ENCODE data around the gene MAD1L1. TPM values are rescaled to one million over a fixed set of nuclear protein-coding genes. Genes with fewer than 3 reads are reported as not detected.

The MAD1L1 gene
- total RNA-seq, 1 experiment from 2014 or later = 78.6 TPM

DNA sequence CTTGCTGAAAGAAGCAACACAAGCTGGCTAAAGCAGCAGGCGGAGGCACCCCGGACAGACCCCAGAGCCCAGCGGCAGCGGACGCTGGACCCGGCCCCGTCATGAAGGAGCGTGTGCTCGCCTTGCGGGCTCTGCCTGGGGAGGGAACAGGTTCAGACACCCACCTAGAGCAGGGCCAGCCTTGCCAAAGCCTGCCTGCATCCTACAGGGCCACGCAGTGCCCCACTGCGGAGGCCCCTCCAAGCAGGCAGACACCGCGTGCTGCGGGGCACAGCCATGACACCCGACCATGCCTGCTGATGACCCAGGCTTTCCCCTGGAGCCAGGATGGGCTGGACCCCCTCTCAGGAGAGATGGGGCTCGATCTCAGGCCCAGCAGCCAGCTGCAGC lies 91.7 kb downstream of the MAD1L1 start:
- DNase-seq (ENCODE audit: low read depth) = no peak

DNA sequence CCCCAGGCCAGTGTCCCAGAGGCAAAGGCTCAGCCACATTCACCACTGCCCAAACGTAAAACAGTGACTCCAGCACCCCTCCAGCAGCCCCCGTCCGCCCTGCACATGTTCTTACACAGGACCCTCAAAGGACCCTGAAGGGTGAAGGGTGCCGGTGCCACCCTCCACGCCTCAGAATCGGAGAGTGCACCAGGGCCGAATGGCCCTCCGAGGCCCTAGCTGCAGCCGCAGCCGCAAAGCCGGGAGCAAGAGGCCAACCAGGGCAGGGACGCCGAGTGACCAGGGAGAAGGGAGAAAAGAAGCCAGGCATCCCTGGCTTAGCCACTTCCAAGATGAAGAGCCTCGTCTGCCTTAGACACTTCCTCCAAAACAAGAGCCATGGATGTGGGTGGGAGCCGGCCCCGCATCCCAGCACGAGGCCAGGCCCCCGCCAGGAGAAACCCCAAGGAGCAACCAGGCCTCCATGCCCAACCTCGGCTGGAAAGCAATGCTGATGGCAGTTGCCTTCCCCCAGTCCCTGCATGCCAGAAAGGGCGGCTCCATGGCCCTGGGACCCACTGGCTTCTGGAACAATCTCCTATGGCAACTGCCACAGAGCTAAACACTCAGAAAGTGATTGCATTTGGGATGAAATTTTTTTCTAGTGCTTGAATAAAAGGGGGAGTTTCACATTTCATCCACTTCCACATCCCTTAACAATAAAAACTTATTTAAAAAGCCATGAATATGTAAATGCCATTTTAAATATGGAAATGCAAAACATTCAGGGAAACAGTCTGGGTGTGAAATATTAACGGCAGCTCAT lies 92.3 kb downstream of the MAD1L1 start:
- no peak for DNase-seq (ENCODE audit: low read depth)

DNA sequence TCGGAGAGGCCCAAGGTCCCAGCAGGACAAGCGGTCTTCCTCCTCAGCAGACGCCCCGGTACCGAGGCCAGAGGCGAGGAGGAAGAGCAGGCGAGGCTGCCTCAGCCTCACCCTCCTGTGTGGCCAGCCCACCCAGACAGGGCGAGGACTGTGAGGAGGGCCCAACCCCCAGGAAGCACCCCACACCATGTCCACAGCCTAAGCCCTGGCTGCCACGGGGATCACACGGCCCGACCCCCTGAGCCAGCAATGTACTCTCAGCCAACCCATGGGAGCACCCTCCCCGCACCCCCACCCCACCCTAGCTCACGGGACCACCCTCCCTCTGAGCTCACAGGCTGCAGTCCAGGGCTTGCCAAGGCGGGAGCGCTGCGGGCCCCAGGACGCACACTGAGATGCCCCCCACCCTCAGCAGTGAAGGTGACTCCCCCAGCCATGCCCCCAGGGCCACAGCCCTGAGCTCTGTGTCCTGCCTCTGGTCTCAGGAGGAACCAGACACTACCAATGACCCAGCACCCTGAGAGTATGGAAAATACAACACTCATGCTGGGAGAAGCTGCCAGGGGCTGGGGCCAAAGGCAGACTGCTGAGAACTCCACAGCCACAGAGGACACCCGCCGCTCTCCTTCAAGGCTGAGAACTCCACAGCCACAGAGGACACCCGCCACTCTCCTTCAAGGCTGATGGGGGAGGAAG lies 93.6 kb downstream of the MAD1L1 start:
- no peak for DNase-seq (ENCODE audit: low read depth)

DNA sequence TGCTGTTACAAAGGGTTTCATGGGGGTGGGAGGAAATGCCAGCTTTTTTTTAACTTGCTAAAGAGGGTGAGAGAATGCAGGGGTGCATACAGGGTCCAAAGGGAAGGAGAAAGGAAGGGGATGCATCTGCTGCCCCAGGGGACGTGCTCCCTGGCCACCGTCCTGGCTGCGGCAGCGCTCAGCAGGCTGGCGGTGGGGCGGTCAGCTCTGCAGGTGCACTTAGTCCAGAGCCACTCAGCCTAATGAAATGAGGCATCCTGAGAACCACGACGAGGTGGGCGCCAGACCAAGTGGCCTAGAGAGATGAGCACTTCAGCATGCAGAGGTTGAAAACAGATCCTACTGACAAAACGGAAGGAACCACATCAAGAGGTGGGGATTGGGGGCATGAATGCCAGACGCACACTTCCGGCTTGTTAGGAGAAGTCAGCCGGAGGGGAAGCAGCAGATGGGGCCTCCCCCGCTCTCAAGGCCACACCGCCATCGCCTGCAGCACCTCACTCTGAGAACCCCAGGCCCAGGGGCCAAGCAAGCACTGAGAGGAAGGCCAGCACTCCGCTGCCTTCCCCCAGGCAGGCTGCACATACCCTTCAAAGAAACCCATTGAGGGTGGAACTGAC lies 94.5 kb downstream of the MAD1L1 start:
- DNase-seq (ENCODE audit: low read depth) = no peak

DNA sequence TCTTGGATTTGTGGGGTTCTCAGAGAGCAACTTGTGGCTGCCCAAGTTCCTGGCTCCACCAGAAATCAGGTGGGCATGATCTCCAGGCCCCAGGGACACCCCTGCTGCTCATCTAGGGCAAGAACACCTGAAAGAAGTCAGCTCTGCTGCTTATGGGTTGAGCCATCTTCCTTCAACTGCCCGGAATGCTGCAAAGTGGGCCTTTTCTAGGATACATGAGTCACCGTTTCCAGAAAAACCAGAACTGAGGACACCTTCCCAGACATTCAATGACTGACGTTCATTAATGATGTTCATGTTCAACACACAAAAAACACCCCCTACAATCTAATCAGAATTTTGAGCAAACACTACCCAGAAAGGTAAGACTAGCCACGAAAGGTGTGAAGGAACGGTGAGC lies 98.0 kb downstream of the MAD1L1 start:
- no peak for DNase-seq (ENCODE audit: low read depth)

DNA sequence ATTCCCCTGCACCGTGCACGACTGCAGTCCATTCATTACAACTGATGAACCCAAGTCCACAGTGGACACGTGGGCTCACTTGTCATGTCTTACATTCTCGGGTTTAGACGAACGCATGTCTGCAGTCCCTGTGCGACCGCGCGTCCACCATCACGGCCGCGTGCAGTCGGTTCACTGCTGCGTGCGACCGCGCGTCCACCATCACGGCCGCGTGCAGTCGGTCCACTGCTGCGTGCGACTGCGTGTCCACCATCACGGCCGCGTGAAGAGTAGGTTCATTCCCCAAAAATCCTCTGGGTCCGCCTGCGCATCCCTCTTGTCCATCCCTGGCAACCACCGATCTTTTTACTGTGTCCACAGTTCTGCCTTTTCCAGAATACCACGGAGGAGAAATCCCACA lies 100.5 kb downstream of the MAD1L1 start:
- no peak for DNase-seq (ENCODE audit: low read depth)

DNA sequence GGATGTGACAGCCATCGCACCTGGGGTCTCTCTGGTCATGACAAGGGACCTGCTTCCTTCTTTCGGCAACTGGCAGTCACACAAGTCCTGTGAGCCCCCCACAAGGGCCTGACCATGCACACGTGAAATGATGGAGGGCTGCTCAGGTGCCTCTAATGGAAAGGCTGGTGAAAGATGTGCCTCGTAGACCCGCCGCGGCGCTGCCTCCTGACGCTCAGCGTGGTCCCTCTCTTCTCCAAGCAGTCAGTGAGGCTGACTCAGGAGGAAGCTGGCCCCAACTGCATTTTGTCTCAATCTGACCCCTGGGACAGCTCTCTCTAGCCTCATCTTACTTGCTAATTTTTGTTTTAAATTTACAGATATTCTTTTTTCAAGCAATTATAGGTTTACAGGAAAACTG lies 100.9 kb downstream of the MAD1L1 start:
- no peak for DNase-seq (ENCODE audit: low read depth)

DNA sequence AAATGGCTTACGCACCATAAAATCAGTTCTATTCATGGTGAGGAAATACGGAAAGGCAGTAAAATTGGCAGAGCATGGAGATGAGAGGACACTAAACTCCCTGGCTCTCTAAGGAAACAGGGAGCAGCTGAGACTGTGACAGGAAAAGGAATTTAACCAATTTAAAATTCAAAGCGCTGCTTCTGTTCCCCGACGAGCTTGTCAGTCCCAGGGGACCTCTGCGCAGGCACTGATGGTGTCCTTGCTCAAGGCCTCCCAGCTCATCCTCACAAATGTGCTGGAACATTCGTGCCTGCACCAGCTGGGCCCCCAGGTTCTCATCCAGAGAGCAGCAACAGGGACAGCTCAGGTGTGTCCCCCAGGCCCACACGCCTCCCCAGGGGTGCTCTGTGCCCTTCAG lies 101.4 kb downstream of the MAD1L1 start:
- no peak for DNase-seq (ENCODE audit: low read depth)

DNA sequence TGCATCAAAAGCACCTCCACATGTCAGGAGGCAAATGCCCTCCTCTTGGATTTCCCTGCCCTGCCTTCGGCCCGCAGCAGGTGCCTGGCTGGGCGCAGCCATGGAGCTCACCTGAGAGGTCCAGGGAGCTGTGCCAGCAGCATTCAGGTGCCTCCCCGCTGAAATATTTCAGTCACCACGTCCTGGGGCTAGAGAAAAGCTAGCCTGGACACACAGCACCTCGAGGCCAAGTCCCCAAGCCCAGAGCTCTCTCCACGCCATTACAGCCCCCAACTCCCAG lies 102.7 kb downstream of the MAD1L1 start:
- no peak for DNase-seq (ENCODE audit: low read depth)

DNA sequence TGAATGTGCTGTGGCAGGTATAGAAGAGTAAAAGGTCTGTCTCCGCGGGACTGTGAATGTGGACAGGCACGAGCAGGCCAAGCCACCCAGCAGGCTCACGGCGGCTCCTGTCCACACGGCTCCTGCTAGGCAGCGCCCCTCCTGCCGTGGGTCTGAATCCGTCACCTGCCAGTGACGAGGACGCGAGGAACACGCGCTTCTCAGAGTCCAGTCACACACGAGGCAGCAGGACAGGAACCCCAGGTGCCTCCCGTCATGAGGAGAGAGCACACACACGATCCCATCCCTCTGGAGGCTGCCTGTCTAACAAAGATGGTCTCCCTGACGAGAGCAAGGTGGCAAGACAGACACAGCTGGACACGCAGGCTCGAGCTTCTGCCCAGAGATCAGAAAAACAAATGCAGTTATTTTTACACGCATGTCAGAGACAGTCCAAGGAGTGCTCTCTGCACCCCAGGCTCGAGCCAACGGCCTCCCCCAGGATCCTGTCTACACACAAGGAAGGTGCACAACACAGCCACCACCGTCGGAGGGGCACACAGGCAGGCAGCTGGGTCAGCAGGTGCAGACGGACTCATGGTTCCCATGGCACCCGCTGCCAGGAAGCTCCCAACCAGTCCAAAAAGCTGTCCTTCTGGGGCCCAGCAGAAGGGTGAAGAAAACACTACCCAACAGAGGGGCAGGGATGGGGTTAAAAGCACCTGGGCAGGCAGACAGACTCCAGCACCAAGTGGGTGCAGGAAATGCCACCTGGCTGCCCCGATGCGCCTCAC lies 103.2 kb downstream of the MAD1L1 start:
- no peak for DNase-seq (ENCODE audit: low read depth)

DNA sequence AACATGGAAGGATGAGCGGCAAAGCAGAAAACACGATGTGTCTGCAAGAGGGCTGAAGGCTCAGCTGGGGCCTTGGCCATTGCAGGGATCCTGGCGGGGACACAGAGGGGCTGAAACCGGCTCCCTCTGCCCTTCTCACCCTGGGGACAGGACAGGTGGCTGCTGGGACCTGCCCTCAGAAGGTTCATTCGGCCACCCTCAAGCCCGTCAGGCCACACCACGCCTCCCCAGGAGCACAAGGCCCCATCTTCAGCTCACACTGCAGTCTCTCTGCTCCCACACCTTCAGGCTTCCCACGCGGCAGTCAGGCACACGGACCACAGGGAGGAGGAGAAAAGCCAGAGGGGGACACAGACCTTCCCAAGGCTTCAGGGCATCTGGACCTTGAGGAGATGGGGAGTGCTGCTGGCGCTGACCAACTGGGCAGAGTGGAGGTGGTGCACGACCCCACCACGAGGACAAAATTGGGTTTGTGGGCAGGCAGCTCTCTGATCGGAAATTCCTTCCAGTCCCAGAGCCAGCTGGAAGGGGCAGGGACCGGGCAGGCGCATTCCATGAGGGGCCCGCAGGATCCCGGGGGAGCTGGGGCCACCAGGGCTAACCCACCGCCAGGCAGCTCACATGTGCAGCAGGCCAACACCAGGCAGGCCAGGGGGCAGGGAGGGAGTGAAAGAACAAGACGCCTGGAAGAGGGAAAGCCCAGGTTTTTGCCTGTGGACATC lies 104.0 kb downstream of the MAD1L1 start:
- DNase-seq (ENCODE audit: low read depth) = no peak

DNA sequence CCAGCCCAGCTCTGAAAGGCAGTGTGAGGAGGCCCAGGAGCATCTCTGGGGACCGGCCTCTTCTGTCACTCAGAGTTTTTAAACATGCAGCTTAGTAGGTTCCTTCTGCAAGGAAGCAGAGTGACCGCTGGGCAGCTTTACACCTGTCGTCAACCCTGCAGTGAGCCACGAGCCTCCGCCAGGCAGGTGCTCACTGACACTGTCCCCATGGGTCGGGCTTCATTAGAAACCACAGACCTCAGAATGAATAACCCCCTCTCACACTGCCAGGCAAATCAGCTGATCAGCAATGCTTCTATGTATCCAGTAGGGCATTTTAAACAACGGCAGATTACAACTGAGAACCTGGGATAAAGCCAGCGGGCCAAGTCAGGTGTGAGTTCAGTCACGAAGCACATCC lies 106.1 kb downstream of the MAD1L1 start:
- no peak for DNase-seq (ENCODE audit: low read depth)

DNA sequence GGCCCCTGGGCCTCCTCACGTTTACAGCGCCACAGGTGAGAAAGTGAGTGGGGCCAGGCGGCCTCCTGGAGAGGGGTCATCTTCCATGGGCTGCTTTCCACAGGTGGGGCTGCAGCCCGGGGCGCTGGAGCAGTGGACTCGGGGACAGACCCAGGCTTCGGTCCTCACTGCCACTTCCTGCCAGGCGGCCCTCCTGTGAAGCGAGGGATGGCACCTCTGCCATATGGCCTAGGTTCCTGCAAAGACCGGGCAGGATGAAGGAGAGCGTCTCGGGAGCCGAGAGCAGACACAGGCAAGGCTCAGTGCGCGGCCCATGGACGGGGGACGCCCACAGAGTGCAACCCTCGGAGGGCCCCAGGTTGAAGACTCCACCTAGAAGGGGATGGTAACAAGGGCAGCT lies 106.8 kb downstream of the MAD1L1 start:
- DNase-seq (ENCODE audit: low read depth) = no peak

DNA sequence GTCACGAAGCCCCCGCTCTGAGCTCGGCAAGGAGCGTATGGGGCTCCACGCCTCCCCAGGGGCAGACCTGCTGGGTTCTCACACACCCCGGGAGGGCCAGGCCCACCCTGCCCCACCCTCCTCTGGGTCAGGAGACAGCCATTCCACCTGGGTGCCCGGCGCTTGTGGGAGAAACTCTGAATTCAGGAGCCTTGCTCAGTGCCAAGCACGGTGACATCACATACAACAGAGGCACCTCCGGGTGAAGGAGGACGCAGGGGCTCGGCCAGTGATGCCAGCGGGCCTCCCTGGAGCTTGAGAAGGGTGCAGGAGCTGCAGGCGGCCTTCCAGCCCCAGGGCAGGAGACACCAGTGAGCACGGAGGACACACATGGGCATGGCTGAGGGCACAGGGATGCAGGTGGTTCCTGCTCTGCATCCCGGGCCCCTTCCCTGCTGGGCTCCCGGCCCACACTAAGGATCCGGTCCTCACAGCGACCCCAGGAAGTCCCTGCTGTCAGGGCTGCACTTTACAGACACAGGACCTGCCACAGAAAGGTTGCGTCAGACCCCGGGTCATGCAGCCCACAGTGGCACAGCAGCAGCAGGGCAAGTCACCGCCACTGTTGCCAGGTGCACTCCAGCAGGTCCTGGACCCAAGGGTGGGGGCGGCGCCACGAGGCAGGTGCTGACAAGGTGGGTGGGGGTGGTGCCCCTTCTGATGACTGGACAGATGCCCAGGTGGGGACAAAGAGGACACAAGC lies 108.0 kb downstream of the MAD1L1 start:
- no peak for DNase-seq (ENCODE audit: low read depth)

DNA sequence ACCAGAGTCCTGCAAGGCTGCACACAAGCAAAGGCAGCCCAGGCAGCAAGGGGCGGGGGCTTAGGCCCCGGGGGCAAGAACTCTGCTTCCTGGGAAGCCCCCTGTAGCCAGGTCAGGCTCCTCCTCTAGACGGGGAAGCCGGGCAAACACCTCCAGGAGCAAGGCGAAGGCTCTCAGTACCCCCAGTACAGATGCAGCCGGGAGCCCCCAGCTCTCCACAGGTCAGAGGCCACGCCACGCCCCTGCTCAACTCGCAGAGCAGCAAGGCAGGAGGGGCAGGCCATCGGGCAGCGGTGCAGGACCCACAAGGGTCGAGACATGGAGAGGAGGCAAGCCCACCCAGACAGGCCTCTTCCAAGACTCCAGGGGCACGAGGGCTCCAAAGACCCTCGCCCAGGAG lies 108.8 kb downstream of the MAD1L1 start:
- DNase-seq (ENCODE audit: low read depth) = no peak

DNA sequence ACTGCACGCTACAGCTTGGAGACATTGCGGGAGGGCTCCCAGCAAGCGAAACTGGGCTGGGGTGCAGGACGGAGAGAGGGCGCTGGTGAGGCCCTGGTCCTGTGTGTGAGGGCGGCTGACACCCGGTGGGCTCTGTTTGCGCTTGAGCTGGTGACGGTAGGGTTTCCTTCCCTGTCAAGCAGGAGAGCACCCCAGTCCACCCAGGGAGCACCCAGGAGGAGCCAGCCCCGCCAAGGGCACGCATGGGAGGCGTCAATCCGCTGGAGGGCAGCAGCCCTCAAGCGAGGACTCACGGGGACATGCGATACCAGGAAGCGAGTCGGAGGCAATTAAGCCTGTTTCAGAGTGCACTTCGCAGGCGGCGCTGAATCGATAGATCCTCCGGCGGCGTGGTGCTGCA lies 109.4 kb downstream of the MAD1L1 start:
- DNase-seq (ENCODE audit: low read depth) = no peak

DNA sequence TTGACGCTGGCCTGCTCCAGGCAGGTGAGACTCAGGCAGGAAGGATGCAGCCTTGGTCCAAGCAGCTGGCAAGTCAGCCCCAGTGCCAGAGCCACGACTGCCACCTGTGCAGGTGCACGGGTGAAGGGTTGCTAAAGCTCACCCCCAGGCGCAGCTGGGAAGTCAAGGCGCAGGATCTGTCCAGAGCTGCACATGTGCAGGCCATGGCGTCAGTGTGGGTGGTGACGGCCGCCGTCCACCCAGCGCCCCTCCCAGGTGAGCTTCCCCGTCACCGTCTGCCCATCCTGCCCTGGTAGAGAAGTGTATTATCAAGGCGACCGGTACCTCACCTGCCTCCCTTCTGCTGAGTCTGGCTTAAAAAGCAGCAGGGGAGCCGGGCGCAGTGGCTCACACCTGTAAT lies 110.1 kb downstream of the MAD1L1 start:
- DNase-seq (ENCODE audit: low read depth) = no peak

DNA sequence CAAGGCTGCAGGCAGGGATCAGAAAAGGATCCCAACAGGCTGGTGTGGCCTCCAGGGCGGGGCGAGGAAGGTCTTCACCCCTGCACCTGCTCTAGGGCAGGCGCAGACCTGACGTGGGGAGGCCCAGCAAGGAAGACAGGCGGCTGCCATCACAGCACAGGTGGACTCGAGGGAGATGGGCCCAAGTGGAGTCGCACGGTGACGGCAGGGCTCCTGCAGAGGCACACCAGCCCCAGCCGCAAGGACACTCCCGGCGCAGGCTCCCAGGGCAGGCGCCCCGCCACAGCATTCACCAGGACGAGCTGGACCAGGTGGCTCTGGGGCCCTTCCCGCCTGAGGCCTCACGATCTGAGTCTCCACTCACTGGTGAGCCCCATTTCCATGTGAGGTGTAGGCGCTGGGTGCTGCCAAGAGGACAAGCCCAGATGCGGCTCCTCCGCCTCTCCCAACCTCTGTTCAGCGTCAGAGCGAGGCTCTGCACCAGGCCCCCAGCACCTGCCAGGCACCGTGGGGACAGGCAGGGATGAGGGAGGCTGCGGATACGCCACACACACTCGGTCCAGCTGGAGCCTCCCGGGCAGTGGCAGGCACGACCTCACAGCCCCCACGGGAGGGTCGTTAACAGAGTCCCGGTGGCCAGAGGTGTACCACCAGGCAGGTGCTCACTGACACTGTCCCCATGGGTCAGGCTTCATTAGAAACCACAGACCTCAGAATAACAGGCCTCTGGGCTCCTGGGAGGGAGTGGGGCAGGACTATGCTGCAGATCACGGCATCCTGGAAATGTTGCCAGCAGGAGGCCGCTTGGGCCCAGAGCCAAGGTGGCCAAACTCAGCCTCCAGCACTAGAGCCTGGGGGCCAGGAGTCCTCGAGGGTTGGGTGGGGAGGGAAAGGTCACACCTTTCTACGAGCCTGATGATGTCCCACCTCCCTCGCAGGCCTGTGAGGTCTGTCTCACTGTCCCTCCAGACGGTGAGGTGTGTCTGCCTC lies 111.6 kb downstream of the MAD1L1 start:
- DNase-seq (ENCODE audit: low read depth) = peak; percentile 22

DNA sequence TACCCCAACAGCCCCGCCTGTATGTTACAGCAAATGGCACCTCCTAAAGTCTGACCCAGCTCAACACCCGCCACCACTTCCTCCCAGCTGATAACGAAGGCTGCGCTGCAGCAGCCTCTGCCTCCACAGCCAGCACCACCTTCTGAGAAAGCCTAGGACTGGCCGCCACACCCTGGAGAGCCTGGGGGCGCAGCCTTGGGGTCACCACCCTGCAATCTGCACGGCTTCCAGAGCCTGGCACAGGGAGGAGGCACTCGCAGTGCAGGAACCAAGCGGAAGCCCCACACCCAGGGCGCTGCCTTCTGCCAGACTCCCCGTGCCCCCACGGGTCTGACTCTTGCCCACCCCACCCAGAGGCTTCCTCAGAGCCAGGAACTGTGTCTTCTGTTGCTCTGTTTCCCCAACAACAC lies 112.5 kb downstream of the MAD1L1 start:
- no peak for DNase-seq (ENCODE audit: low read depth)

All from LHCN-M2 (cell line).